ENCODE measurements around the gene ARFGEF2.

DNA sequence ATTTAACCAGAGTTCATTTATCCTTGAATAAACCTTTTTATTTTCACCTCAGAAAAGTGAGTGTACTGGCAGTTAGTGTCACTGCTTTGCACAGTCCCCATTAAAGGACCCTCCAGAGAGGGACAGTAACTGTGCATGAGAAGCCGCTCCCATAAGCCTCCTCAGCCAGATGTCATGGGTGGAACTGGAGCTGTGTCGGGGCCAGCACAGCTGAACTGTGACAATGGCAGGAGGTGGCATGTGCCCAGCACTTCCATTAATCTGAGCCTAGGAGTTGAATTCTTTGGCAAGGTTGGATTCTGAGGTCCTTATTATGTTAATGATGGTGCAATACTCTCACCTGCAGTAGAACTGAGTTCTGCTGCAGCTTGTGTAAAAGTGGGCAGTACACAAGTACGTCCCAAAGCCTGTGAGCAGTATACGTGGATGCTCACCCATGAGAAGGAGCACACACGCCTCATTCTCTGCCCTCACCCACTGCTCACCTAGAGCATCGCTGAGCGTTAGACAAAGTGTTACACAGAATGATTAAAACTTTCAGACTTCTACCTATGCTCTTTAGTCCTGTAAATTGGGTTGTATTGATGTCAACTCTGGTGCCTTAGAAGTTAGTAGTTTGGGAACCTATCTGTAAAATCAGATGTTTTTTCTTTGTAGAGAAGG lies 112.7 kb downstream of the ARFGEF2 start:
- TF ChIP-seq, protein P1, sequence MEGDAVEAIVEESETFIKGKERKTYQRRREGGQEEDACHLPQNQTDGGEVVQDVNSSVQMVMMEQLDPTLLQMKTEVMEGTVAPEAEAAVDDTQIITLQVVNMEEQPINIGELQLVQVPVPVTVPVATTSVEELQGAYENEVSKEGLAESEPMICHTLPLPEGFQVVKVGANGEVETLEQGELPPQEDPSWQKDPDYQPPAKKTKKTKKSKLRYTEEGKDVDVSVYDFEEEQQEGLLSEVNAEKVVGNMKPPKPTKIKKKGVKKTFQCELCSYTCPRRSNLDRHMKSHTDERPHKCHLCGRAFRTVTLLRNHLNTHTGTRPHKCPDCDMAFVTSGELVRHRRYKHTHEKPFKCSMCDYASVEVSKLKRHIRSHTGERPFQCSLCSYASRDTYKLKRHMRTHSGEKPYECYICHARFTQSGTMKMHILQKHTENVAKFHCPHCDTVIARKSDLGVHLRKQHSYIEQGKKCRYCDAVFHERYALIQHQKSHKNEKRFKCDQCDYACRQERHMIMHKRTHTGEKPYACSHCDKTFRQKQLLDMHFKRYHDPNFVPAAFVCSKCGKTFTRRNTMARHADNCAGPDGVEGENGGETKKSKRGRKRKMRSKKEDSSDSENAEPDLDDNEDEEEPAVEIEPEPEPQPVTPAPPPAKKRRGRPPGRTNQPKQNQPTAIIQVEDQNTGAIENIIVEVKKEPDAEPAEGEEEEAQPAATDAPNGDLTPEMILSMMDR (IDR thresholded peaks at IDR 0.05; ENCODE audit: borderline replicate concordance, extremely low read depth, low read length, poor library complexity, severe bottlenecking): no peak
- no peak for TF ChIP-seq EZH2 (IDR thresholded peaks at IDR 0.05; ENCODE audit: borderline replicate concordance, low read depth, low read length, severe bottlenecking)
